Measurements from ENCODE around the gene CD2BP2. TPM values are rescaled to one million over a fixed set of nuclear protein-coding genes. Genes with fewer than 3 reads are reported as not detected.
"Not testable (repeated sequence)": the region's sequence is repeated elsewhere in the genome, so short reads cannot be mapped to it uniquely, and the experiment has no call there.

Gene CD2BP2
- total RNA-seq, 1 donor from 2014 or later: 31.9 TPM

GRCh38 chr16:30342751-30343490 is 12.2 kb downstream of the CD2BP2 start:
- no peak for DNase-seq (ENCODE audit: low read depth in 2 of 2)

GRCh38 chr16:30341971-30342370 is 13.1 kb downstream of the CD2BP2 start:
- not testable (repeated sequence) for DNase-seq (ENCODE audit: low read depth in 2 of 2)

- DNase-seq (ENCODE audit: low read depth in 2 of 2): no peak
Measured at GRCh38 chr16:30340621-30341020, 14.5 kb downstream of the CD2BP2 start.

GRCh38 chr16:30338715-30339114 is 16.4 kb downstream of the CD2BP2 start:
- not testable (repeated sequence) for DNase-seq (ENCODE audit: low read depth in 2 of 2)

- DNase-seq (ENCODE audit: low read depth in 2 of 2): not testable (repeated sequence)
Measured at GRCh38 chr16:30337964-30338357, 17.1 kb downstream of the CD2BP2 start.

GRCh38 chr16:30335598-30336474 is 19.3 kb downstream of the CD2BP2 start:
- no peak for DNase-seq (ENCODE audit: low read depth in 2 of 2)

GRCh38 chr16:30335028-30335597 is 20.0 kb downstream of the CD2BP2 start:
- peak; percentile 78 for DNase-seq (ENCODE audit: low read depth in 2 of 2)

GRCh38 chr16:30334473-30334989 is 20.6 kb downstream of the CD2BP2 start:
- DNase-seq (ENCODE audit: low read depth in 2 of 2): peak in 1 of 2 donors; percentile 68

- not testable (repeated sequence) for DNase-seq (ENCODE audit: low read depth in 2 of 2)
Measured at GRCh38 chr16:30324220-30324619, 30.9 kb downstream of the CD2BP2 start.

GRCh38 chr16:30318647-30319046 is 36.5 kb downstream of the CD2BP2 start:
- not testable (repeated sequence) for DNase-seq (ENCODE audit: low read depth in 2 of 2)

GRCh38 chr16:30310937-30311336 is 44.2 kb downstream of the CD2BP2 start:
- DNase-seq (ENCODE audit: low read depth in 2 of 2): not testable (repeated sequence)

- not testable (repeated sequence) for DNase-seq (ENCODE audit: low read depth in 2 of 2)
Measured at GRCh38 chr16:30309255-30309654, 45.9 kb downstream of the CD2BP2 start.

Other genes with a start within 250 kb of the CD2BP2 start
- gene GDPD3, start 241.8 kb downstream of the CD2BP2 start, total RNA-seq: 0.22 and 1.4 TPM in 2 replicates
- 30.1 and 49.0 TPM in 2 replicates for gene MAPK3, start 232.1 kb downstream of the CD2BP2 start, total RNA-seq
- gene CORO1A, start 171.7 kb downstream of the CD2BP2 start, total RNA-seq: 0.79 and 1.5 TPM in 2 replicates
- 20.4 and 25.3 TPM in 2 replicates for gene BOLA2B, start 161.6 kb downstream of the CD2BP2 start, total RNA-seq
- 35.9 and 44.2 TPM in 2 replicates for gene SLX1A, start 161.4 kb downstream of the CD2BP2 start, total RNA-seq
- 1.1 and 2.2 TPM in 2 replicates for gene SULT1A3, start 156.1 kb downstream of the CD2BP2 start, total RNA-seq
- 0.22 and 0.60 TPM in 2 replicates for gene NPIPB13, start 106.8 kb downstream of the CD2BP2 start, total RNA-seq
- 16.6 and 22.4 TPM in 2 replicates for gene TBC1D10B, start 15.2 kb upstream of the CD2BP2 start, total RNA-seq
- gene MYL11, start 19.5 kb upstream of the CD2BP2 start, total RNA-seq: not detected in 2 replicates
- gene SEPTIN1, start 27.3 kb upstream of the CD2BP2 start, total RNA-seq: 0.20 TPM in 1 of 2 replicates, not detected in the other
- 11.1 and 11.6 TPM in 2 replicates for gene ZNF48, start 40.1 kb upstream of the CD2BP2 start, total RNA-seq
- 8.3 and 10.5 TPM in 2 replicates for gene ZNF771, start 52.3 kb upstream of the CD2BP2 start, total RNA-seq
- gene DCTPP1, start 74.7 kb upstream of the CD2BP2 start, total RNA-seq: 54.8 and 57.5 TPM in 2 replicates
- 11.8 and 17.9 TPM in 2 replicates for gene SEPHS2, start 90.6 kb upstream of the CD2BP2 start, total RNA-seq
- gene ITGAL, start 117.4 kb upstream of the CD2BP2 start, total RNA-seq: not detected in 2 replicates
- 11.3 and 17.9 TPM in 2 replicates for gene ZNF768, start 171.3 kb upstream of the CD2BP2 start, total RNA-seq
- gene ZNF747, start 179.6 kb upstream of the CD2BP2 start, total RNA-seq: 4.8 and 7.7 TPM in 2 replicates
- 2.0 and 3.2 TPM in 2 replicates for gene ZNF764, start 203.1 kb upstream of the CD2BP2 start, total RNA-seq
- gene ZNF688, start 216.4 kb upstream of the CD2BP2 start, total RNA-seq: 5.0 and 5.4 TPM in 2 replicates
- gene ZNF785, start 230.4 kb upstream of the CD2BP2 start, total RNA-seq: 5.4 and 9.9 TPM in 2 replicates

Measured in lung microvascular endothelial cell (primary cell).